Measurements from ENCODE around the gene CCK.

DNA sequence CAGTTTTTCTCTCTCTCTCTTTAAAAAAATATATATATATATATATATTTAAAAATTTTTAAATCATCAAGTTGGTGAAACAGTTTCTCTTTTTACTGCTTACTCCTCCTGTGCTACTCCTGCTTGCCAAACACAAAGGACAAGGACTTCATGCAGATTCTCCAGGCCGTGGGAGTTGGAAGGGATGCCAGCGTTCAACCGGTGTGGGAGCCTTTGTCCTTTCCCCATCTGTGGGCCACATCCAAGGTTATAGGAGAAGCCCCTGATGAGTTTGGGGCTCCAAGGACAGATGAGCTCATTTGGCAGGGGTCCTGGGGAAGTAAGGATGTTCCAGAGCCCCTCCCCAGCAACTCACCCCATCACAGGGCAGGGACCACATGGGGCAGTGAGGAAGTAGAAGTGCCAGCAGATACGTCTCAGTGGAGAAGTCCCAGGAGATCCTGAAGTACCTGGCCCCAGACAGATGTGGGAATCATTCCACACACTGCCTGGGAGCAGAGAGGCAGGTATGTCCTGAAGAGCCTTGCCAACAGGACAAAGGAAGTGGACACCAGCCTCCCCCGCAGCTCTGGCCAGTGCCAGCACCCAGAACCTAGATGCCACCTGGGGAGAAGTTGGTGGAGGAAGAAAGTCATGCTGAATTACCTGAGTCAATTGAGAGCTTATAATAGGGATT lies 36.6 kb downstream of the CCK start:
- TF ChIP-seq, protein P1, sequence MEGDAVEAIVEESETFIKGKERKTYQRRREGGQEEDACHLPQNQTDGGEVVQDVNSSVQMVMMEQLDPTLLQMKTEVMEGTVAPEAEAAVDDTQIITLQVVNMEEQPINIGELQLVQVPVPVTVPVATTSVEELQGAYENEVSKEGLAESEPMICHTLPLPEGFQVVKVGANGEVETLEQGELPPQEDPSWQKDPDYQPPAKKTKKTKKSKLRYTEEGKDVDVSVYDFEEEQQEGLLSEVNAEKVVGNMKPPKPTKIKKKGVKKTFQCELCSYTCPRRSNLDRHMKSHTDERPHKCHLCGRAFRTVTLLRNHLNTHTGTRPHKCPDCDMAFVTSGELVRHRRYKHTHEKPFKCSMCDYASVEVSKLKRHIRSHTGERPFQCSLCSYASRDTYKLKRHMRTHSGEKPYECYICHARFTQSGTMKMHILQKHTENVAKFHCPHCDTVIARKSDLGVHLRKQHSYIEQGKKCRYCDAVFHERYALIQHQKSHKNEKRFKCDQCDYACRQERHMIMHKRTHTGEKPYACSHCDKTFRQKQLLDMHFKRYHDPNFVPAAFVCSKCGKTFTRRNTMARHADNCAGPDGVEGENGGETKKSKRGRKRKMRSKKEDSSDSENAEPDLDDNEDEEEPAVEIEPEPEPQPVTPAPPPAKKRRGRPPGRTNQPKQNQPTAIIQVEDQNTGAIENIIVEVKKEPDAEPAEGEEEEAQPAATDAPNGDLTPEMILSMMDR (IDR thresholded peaks at IDR 0.05; ENCODE audit: poor library complexity): no peak
- no peak for TF ChIP-seq EZH2 (IDR thresholded peaks at IDR 0.05; ENCODE audit: borderline replicate concordance)
